SU-DHL-6 (cell line): ENCODE results near the gene DAG1.

Experiments used
- H2AFZ ChIP-seq: fragments of 200-600 bp; sonication (generic); 2 replicates; pipeline ENCODE4 v1.6.1; 2014; ENCODE audit warnings: low read depth, mild to moderate bottlenecking, moderate library complexity, mixed read lengths, antibody characterized with exemption, low read length; ENCODE audit not compliant: severe bottlenecking
- H3F3A ChIP-seq: fragments of 200-600 bp; shearing (Covaris generic); 2 replicates; pipeline ENCODE4 v1.6.0; 2016; ENCODE audit warnings: antibody characterized with exemption, mild to moderate bottlenecking; ENCODE audit not compliant: insufficient read depth
- H3K27ac ChIP-seq: fragments of 200-600 bp; sonication (generic); 2 replicates; pipeline ENCODE4 v1.5.1; 2016; ENCODE audit warnings: low read depth, mild to moderate bottlenecking, low read length, moderate library complexity, mixed read lengths
- H3K27me3 ChIP-seq: fragments of 200-600 bp; sonication (generic), shearing (Covaris generic); 2 replicates; pipeline ENCODE4 v1.6.0; 2014; ENCODE audit warnings: mild to moderate bottlenecking, low read length
- H3K36me3 ChIP-seq: fragments of 200-600 bp; sonication (generic); 2 replicates; pipeline ENCODE4 v1.6.1; 2014; ENCODE audit warnings: mild to moderate bottlenecking, low read length, mixed read lengths
- H3K4me2 ChIP-seq: fragments of 300-600, 200-600 bp; shearing (Covaris generic), sonication (generic); 2 replicates; pipeline ENCODE4 v1.6.0; 2014; ENCODE audit warnings: low read length, low read depth, mild to moderate bottlenecking; ENCODE audit not compliant: poor library complexity, severe bottlenecking
- H3K4me3 ChIP-seq: fragments of 200-600 bp; sonication (generic); 2 replicates; pipeline ENCODE4 v1.5.1; 2014; ENCODE audit warnings: antibody characterized with exemption, low read length, mild to moderate bottlenecking, mixed read lengths; ENCODE audit not compliant: insufficient read depth, poor library complexity, severe bottlenecking
- H3K79me2 ChIP-seq: fragments of 200-600 bp; sonication (generic); 2 replicates; pipeline ENCODE4 v1.6.1; 2014; ENCODE audit warnings: mild to moderate bottlenecking, low read length, moderate library complexity; ENCODE audit not compliant: insufficient read depth
- H3K9ac ChIP-seq: fragments of 200-600 bp; sonication (generic); 2 replicates; pipeline ENCODE4 v1.7.0; 2014; ENCODE audit warnings: mild to moderate bottlenecking, low read length
- H3K9me2 ChIP-seq: fragments of 200-600 bp; sonication (generic); replicated peaks from 2 replicates; pipeline ENCODE4 v1.6.1; 2014; ENCODE audit warnings: low read length; ENCODE audit not compliant: insufficient read depth
- H3K9me3 ChIP-seq: fragments of 200-600 bp; sonication (generic); 2 replicates; pipeline ENCODE4 v1.6.1; 2014; ENCODE audit warnings: low read length, mixed read lengths; ENCODE audit not compliant: insufficient read depth
- H4K20me1 ChIP-seq: fragments of 200-600 bp; sonication (generic); 2 replicates; pipeline ENCODE4 v1.6.1; 2014; ENCODE audit warnings: low read depth, mild to moderate bottlenecking, antibody characterized with exemption, low read length, moderate library complexity, mixed read lengths
- CTCF ChIP-seq: fragments of 200-600 bp; sonication (generic); IDR thresholded peaks from one replicate; pipeline ENCODE4 v1.5.1; 2017; ENCODE audit warnings: antibody characterized with exemption, mild to moderate bottlenecking, low read length, moderate library complexity; ENCODE audit not compliant: insufficient read depth, poor library complexity, severe bottlenecking
- EZH2phosphoT487 ChIP-seq: fragments of 200-600 bp; sonication (generic), shearing (Covaris generic); conservative IDR thresholded peaks from 2 replicates; pipeline ENCODE4 v1.6.1; 2018; ENCODE audit warnings: mild to moderate bottlenecking, antibody characterized with exemption, low read length, moderate library complexity, mixed read lengths

The DAG1 gene

GRCh38 chr3:49512781-49513355 is 42.8 kb downstream of the DAG1 start:
- Histone ChIP-seq H2AFZ (no peak overlapping the region), H3K4me2 (no peak overlapping the region), H3K9ac (no peak overlapping the region)

GRCh38 chr3:49513494-49514124 is 43.5 kb downstream of the DAG1 start:
- Histone ChIP-seq H3F3A (no peaks in the 10 kb centered on the region), H3K9me3 (no peaks in the 10 kb centered on the region), H2AFZ (no peak overlapping the region), H3K9me2 (no peaks in the 10 kb centered on the region), H3K9ac (no peak overlapping the region), H3K79me2 (0 out of 2 replicates have a peak, but pooled peaks cover 7% of the 10 kb centered on the region), H3K4me2 (no peak overlapping the region), H3K4me3 (no peak overlapping the region), H3K27me3 (no peaks in the 10 kb centered on the region), H3K36me3 (peaks cover 2% of the 10 kb centered on the region; the same call in 1 of the 2 replicates), H3K27ac (no peak overlapping the region), H4K20me1 (no peaks in the 10 kb centered on the region)
- TF ChIP-seq CTCF (no peak), EZH2phosphoT487 (no peak)

More at GRCh38 chr3:49512781-49513355, 42.8 kb downstream of the DAG1 start:
- H3K79me2 ChIP-seq = 0 out of 2 replicates have a peak, but pooled peaks cover 8% of the 10 kb centered on the region
- H3K9me3 ChIP-seq = no peaks in the 10 kb centered on the region
- no peak overlapping the region for H3K4me3 ChIP-seq
- no peaks in the 10 kb centered on the region for H4K20me1 ChIP-seq
- no peak for TF ChIP-seq CTCF
- TF ChIP-seq EZH2phosphoT487 = no peak
- H3F3A ChIP-seq = no peaks in the 10 kb centered on the region
- no peak overlapping the region for H3K27ac ChIP-seq
- no peaks in the 10 kb centered on the region for H3K9me2 ChIP-seq
- no peaks in the 10 kb centered on the region for H3K27me3 ChIP-seq
- peaks cover 2% of the 10 kb centered on the region; the same call in 1 of the 2 replicates for H3K36me3 ChIP-seq

GRCh38 chr3:49518016-49518415 is 47.9 kb downstream of the DAG1 start:
- Histone ChIP-seq H4K20me1 (no peaks in the 10 kb centered on the region), H3K36me3 (peaks cover 2% of the 10 kb centered on the region; the same call in 1 of the 2 replicates)
- no peak for TF ChIP-seq CTCF
- no peak for TF ChIP-seq EZH2phosphoT487

More at GRCh38 chr3:49518016-49518415, 47.9 kb downstream of the DAG1 start:
- Histone ChIP-seq H3F3A (no peaks in the 10 kb centered on the region), H3K9me2 (no peaks in the 10 kb centered on the region), H3K9ac (no peak overlapping the region), H3K79me2 (no peaks in the 10 kb centered on the region), H3K4me2 (no peak overlapping the region), H3K27me3 (no peaks in the 10 kb centered on the region), H3K27ac (no peak overlapping the region), H3K9me3 (no peaks in the 10 kb centered on the region), H2AFZ (no peak overlapping the region), H3K4me3 (no peak overlapping the region)
